ENCODE results near the gene NPFF. TPM values are rescaled to one million over a fixed set of nuclear protein-coding genes. Genes with fewer than 3 reads are reported as not detected.

Gene NPFF
- total RNA-seq, 1 experiment from 2014 or later = not detected

- no peak for DNase-seq (ENCODE audit: low read depth)
Measured at GRCh38 chr12:53476769-53477209, 30.5 kb downstream of the NPFF start.

- no peak for DNase-seq (ENCODE audit: low read depth)
Measured at GRCh38 chr12:53474819-53475218, 32.5 kb downstream of the NPFF start.

GRCh38 chr12:53474077-53474476 is 33.2 kb downstream of the NPFF start:
- no peak for DNase-seq (ENCODE audit: low read depth)

GRCh38 chr12:53472056-53472582 is 35.2 kb downstream of the NPFF start:
- DNase-seq (ENCODE audit: low read depth) = no peak

- DNase-seq (ENCODE audit: low read depth) = no peak
Measured at GRCh38 chr12:53468282-53468681, 39.0 kb downstream of the NPFF start.

- DNase-seq (ENCODE audit: low read depth) = no peak
Measured at GRCh38 chr12:53467880-53468279, 39.4 kb downstream of the NPFF start.

GRCh38 chr12:53467082-53467481 is 40.2 kb downstream of the NPFF start:
- DNase-seq (ENCODE audit: low read depth) = no peak

- no peak for DNase-seq (ENCODE audit: low read depth)
Measured at GRCh38 chr12:53466640-53467039, 40.6 kb downstream of the NPFF start.

- no peak for DNase-seq (ENCODE audit: low read depth)
Measured at GRCh38 chr12:53465679-53466078, 41.6 kb downstream of the NPFF start.

- no peak for DNase-seq (ENCODE audit: low read depth)
Measured at GRCh38 chr12:53464685-53465418, 42.4 kb downstream of the NPFF start.

GRCh38 chr12:53463802-53464560 is 43.3 kb downstream of the NPFF start:
- DNase-seq (ENCODE audit: low read depth) = no peak

- no peak for DNase-seq (ENCODE audit: low read depth)
Measured at GRCh38 chr12:53462935-53463334, 44.3 kb downstream of the NPFF start.

GRCh38 chr12:53461591-53461990 is 45.7 kb downstream of the NPFF start:
- no peak for DNase-seq (ENCODE audit: low read depth)

GRCh38 chr12:53461059-53461458 is 46.2 kb downstream of the NPFF start:
- DNase-seq (ENCODE audit: low read depth) = no peak

GRCh38 chr12:53459097-53459496 is 48.2 kb downstream of the NPFF start:
- DNase-seq (ENCODE audit: low read depth) = no peak

Other genes starting within 250 kb of the NPFF start
- 29.0 and 31.6 TPM in 2 replicates for gene ESPL1, start 239.2 kb downstream of the NPFF start, total RNA-seq (2014; rRNA removed; shearing (Covaris generic))
- gene PFDN5, start 211.9 kb downstream of the NPFF start, total RNA-seq (2014; rRNA removed; shearing (Covaris generic)) = 480 and 590 TPM in 2 replicates
- 86.6 and 89.2 TPM in 2 replicates for gene MYG1, start 207.8 kb downstream of the NPFF start, total RNA-seq (2014; rRNA removed; shearing (Covaris generic))
- gene AAAS, start 185.9 kb downstream of the NPFF start, total RNA-seq (2014; rRNA removed; shearing (Covaris generic)) = 106 and 116 TPM in 2 replicates
- not detected in 2 replicates for gene SP7, start 171.1 kb downstream of the NPFF start, total RNA-seq (2014; rRNA removed; shearing (Covaris generic))
- 18.3 and 21.8 TPM in 2 replicates for gene SP1, start 127.3 kb downstream of the NPFF start, total RNA-seq (2014; rRNA removed; shearing (Covaris generic))
- gene AMHR2, start 83.6 kb downstream of the NPFF start, total RNA-seq (2014; rRNA removed; shearing (Covaris generic)) = not detected in 2 replicates
- 60.9 and 85.2 TPM in 2 replicates for gene PRR13, start 65.8 kb downstream of the NPFF start, total RNA-seq (2014; rRNA removed; shearing (Covaris generic))
- 120 and 148 TPM in 2 replicates for gene PCBP2, start 55.4 kb downstream of the NPFF start, total RNA-seq (2014; rRNA removed; shearing (Covaris generic))
- gene MAP3K12, start 8.0 kb downstream of the NPFF start, total RNA-seq (2014; rRNA removed; shearing (Covaris generic)) = 5.6 and 5.7 TPM in 2 replicates
- 58.1 and 75.8 TPM in 2 replicates for gene TARBP2, start 6.2 kb downstream of the NPFF start, total RNA-seq (2014; rRNA removed; shearing (Covaris generic))
- gene ATF7, start 118.9 kb upstream of the NPFF start, total RNA-seq (2014; rRNA removed; shearing (Covaris generic)) = 4.1 and 7.7 TPM in 2 replicates
- 351 and 471 TPM in 2 replicates for gene ATP5MC2, start 168.6 kb upstream of the NPFF start, total RNA-seq (2014; rRNA removed; shearing (Covaris generic))
- gene CALCOCO1, start 220.0 kb upstream of the NPFF start, total RNA-seq (2014; rRNA removed; shearing (Covaris generic)) = 15.1 and 21.4 TPM in 2 replicates
- gene CISTR, start 244.5 kb upstream of the NPFF start, total RNA-seq (2014; rRNA removed; shearing (Covaris generic)) = not detected in 2 replicates

Data from Daoy (cell line).